ENCODE measurements around the gene UHRF2.
"Not testable (repeated sequence)": the region's sequence is repeated elsewhere in the genome, so short reads cannot be mapped to it uniquely, and the experiment has no call there.

The UHRF2 gene

DNA sequence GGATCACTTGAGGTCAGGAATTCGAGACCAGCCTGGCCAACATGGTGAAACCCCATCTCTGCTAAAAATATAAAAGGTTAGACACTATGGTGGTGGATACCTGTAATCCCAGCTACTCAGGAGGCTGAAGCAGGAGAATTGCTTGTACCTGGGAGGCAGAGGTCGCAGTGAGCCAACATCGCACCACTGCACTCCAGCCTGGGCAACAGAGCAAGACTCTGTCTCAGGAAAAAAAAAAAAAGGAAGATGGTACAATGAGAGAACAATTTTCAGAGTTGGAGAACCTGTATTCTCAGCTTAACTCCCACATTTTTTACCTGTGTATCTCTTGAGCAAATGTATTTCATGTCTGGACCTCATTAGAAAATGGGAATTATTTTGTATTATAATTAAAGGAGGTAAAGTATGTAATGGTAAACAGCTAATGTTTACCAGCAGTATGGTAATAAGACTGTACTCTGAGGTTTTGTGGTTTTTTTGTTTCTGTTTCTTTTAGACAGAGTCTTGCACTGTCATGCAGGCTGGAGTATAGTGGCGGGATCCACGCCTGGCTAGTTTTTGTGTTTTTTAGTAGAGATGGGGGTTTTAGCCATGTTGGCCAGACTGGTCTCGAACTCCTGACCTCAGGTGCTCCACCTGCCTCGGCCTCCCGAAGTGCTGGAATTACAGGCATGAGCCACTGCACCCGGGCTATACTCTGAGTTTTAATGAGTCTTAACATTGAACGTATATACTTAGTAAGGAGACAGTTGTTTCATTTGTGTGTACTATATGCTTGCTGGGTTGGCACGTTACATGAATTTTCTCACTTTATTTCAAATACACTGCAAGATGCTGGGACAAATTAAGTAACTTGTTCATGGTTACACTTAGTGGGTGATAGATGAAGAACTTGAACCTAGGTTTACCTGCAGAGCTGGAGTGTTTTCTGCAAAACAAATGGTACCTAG, 16.2 kb downstream of the UHRF2 start:
- DNase-seq: no peak

DNA sequence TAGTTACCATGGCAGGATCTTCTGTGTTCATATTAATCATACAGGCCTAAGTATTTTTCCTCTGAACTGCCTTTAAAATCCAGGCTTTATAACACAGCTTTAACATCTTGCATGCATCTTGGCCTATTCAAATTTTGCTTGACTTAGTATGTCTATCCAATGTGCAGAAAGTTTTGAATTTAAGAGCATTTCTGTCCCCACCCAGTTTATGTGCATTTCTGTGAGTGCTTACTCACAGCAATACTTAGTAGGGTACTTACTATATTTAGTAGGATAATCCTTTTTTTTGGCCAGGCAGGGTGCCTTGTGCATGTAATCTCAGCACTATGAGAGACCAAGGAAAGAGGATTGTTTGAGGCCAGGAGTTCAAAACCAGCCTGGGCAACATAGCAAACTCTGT, 18.0 kb downstream of the UHRF2 start:
- no peak for DNase-seq

DNA sequence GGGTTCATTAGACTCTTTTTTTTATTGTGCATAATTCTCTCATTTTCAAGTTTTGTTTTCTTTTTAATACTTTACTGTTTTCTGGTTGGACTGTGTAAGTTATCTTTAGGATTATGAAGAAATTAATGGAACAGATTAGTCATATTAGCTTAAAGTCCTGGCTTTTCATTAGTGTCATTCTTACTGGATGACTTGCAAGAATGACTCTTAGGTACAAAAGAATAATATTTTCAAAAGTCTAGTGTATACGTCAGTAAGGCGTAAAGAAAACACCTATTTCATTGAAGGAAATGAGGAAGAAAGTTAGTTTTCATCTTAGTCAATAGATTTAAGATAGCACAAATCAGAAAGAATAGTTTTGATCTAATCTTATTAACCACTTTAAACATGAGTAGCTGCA, 20.4 kb downstream of the UHRF2 start:
- DNase-seq: no peak

DNA sequence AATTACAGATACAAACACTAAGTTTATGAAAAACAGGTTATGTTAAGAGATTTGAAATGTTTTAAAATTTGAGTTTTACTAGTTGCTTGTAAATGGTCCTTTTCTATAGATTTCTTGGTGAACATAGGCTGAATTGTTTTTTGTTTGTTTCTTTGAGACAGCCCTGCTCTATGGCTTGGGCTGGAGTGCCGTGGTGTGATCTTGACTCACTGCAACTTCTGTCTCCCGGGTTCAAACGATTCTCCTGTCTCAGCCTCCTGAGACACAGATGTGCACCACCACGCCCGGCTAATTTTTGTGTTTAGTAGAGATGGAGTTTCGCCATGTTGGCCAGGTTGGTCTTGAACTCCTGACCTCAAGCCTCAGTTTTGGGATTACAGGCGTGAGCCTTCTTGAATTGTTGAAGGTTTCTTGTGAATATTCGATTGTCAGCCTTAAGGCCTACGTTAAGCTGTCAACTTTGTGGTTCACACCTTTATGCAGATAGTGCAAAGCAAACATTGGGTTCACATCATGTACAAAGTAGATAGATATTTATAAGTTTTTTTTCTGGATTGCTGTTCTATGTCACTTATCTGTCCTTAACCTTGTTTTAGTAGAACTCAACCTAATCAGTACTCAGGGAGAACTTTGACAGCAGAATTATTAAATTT, 26.2 kb downstream of the UHRF2 start:
- no peak for DNase-seq

DNA sequence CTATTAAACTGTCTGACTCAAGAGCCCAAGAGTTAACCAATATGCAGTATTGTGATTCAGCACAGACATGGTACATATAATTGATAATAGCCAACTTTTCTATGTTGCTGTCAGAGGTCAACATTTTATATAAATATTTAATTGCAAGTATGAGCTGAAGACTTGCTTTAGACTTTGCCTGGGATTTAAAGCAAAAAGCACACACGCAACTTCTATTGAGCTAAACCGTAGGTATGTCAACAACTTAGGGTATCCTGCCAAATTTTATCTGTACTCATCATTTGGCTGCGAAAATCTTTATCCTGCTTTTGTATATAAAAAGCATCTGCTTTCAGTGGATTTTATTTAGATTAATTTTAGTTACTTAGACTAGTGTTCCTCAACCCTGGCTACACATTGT, 27.4 kb downstream of the UHRF2 start:
- no peak for DNase-seq

DNA sequence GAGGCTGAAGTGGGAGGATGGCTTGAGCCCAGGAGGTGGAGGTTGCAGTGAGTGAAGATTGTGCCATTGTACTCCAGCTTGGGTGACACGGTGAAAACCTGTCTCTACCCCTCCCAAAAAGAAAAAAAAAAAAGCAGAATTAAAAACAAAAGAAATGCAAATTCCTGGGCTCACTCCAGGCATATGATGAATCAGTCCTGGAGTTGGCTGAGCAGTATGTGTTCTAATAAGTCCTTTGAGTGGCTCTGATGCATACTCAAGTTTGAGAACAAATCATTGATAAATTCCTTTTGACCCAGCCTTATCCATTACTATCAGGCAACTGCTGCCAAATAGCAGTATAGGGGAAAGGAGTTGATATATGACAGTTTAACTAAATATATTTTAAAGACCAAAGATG, 28.3 kb downstream of the UHRF2 start:
- no peak for DNase-seq

DNA sequence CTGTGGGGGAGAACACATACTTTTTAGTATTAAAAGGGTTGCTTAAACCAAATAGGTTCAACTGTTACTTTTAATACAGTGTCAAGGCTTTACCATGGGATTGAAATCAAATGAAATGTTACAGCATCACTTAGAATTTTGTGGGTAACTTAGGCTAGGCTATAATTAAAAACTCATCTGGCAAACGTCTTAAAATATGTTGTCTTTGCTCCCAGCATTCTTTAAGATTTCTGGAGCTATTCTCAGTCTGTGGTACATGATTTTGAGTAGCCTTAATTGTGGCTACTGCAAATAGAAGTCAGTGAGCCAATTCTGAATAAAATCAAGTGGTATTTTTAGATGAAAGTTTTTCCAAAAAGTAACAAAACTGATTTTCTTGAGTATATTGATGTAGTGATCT, 30.7 kb downstream of the UHRF2 start:
- no peak for DNase-seq

DNA sequence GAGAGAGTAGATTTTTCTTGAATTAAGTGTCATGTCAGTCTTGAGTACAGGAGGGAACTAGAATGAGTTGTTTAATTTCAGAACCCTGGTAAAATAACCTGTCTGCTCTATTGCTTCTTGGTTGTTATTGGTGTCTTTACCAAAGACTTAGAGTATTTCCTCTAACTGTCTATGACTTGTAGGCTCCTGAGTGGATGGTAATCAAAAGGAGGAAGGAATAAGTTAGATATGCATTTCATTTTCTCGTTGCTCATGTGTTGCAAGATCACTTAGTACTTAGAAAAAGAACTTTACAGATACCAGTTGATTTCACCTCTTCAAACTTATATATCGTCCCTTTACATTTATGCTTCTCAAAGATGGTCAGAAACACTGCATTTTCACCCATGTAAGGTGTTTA, 31.1 kb downstream of the UHRF2 start:
- no peak for DNase-seq

DNA sequence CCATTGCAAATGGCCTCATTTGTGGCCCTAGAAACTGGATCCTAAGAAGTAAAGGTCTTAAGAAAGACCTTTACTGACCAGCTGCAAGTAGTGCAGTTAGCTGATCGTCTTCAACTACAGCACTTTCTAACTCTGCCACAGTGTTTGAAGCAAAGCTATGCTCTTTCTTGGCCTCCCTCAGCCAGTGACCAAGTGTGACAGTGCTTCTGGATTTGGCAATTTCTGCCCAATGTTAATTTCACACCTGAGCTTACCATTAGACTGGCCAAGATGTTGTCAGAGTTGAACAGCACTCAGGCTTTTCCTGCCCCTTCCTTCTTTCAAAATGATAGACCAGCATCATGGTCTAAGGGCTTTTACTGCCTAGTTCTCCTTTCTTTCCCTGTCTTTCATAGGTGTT, 36.1 kb downstream of the UHRF2 start:
- DNase-seq: no peak

DNA sequence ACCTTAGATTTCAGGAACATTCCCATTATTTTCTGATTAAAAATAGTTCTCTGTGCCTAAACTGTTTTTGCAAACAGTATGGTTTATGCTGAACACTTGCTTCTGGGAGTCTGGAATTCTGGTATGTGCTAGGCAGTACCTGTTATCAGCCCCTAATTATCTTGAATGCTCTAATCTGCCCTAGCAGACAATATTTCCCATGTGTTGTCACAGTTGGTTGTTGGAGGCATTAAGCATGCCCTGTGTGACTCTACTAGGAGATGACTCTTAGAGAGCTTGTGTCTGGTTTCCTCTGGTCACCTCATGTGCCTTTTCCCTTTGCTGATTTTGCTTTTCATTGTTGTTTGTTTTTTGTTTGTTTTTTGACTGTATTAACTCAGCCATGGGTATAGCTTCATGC, 36.6 kb downstream of the UHRF2 start:
- no peak for DNase-seq

DNA sequence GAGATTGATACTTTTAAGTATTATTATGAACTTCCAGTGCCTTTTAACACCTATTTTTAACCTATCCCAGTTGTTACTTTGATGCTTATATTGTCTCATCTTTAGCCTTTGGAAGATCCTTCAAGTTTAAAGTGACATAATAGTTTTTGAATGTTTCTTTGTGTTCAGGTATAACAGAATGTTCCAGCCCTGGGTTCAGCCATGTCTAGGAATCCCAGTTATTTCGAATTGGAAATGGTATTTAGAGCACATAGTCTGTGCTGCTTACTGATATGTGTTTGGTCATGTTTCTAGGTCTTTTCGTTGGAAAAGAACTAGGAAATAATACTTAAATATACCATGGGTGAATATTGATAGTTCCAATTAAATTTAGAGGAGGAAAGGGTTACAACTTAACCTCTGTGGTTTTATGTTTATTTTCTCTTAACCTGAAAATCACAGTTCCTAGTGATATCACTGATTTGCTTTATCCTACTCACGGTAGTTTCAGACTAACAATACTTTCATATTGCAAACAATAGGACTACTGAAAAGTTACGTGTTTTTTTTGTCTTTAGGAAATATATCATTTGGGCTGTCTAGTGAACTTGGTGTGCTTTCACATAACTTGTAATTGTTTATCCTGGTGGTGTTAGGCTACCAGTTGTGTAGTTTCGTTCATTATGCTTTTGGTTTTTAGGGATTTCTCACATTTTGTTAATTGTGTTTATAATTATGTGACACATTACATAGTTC, 37.8 kb downstream of the UHRF2 start:
- no peak for DNase-seq

DNA sequence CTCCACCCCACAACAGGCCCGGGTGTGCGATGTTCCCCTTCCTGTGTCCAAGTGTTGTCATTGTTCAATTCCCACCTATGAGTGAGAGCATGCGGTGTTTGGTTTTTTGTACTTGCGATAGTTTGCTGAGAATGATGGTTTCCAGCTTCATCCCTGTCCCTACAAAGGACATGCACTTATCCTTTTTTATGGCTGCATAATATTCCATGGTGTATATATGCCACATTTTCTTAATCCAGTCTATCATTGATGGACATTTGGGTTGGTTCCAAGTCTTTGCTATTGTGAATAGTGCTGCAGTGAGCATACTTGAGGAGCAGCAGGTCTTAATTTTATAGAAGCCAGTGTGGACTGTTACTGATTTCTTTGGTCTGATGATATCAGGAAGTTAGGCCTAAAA, 42.3 kb downstream of the UHRF2 start:
- DNase-seq: not testable (repeated sequence)

DNA sequence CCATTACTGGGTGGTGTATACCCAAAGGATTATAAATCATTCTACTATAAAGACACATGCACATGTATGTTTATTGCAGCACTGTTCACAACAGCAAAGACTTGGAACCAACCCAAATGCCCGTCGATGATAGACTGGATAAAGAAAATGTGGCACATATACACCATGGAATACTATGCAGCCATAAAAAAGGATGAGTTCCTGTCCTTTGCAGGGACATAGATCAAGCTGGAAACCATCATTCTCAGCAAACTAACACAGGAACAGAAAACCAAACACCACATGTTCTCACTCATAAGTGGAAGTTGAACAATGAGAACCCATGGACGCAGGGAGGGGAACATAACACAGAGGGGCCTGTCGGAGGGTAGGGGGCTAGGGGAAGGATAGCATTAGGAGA, 45.7 kb downstream of the UHRF2 start:
- not testable (repeated sequence) for DNase-seq

DNA sequence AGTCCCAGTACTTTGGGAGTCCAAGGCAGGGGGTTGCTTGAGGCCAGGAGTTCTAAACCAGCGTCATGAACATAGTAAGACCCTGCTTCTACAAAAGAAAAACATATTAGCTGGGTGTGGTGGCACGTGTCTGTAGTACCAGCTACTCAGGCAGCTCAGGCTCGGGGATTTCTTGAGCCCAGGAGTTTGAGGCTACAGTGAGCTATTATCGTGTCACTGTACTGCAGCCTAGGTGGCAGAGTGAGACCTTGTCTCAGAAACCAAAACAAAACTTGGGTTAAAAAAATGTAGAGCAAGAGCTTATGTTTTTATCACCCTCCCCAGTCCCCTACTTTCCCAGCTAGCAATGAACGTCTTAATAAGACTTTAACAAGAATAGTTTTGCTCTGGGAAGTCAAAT, 46.7 kb downstream of the UHRF2 start:
- DNase-seq: no peak

DNA sequence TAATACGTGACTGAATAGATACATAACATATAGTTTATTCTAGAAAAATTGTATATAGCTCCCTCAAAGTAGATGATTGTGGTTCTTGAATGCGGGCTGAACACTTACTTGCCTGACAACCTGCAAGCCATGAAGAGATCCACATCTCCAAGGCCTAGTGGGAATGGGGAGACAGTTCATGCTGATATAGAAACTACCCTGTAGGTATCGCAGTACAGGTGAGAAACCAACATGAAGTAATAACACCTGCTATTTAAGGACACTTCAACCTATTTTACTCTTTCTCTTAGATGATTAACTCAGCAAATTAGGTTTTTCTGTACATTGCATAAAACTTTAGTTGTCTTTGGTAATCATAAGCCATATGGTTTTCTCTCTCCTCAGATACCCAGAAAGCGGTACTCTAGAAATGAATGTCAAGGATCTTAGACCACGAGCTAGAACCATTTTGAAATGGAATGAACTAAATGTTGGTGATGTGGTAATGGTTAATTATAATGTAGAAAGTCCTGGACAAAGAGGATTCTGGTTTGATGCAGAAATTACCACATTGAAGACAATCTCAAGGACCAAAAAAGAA, 47.3 kb downstream of the UHRF2 start:
- no peak for DNase-seq

DNA sequence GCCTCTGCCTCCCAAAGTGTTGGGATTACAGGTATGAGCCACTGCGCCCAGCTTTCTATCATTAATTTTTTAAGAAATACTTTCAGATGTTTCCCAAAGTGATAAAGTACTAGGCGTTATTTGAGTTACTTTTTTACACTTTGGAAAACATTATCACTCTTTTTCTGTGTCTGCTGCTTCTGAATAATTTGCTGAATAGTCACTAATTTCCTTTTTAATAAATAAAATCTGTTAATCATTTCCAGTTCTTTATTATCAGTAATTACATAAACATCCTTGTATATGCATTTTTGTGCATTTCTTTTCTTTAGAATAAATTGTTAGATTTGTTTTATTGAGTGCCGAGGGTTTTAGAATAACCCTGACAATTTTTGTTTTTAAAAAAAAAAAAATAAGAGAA, 48.6 kb downstream of the UHRF2 start:
- no peak for DNase-seq

DNA sequence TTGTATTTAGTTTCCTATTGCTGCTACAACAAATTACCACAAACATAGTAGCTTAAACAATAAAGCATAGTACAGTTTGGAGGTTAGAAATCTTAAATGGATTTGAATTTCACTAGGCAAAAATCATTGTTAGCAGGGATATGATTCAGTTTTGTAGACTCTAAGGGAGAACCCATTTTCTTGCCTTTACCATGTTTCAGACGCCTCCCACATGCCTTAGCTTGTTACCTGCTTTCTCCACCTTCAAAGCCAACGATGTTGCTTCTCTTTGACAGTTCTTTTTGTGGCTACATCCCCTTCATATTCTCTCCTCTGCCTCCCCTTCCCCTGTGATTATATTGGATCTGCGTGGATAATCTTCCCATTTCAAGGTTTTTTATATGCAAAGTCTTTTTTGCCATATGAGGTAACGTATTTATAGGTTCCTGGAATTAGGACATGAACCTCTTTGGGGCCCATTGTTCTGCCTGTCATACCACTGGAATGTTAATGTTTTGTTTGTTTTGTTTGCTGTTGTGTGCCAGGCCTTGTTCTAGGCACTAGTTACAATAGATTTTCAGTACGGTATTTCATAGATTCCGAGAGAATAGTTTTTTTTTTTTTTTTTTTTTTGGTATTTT, 54.1 kb downstream of the UHRF2 start:
- no peak for DNase-seq

DNA sequence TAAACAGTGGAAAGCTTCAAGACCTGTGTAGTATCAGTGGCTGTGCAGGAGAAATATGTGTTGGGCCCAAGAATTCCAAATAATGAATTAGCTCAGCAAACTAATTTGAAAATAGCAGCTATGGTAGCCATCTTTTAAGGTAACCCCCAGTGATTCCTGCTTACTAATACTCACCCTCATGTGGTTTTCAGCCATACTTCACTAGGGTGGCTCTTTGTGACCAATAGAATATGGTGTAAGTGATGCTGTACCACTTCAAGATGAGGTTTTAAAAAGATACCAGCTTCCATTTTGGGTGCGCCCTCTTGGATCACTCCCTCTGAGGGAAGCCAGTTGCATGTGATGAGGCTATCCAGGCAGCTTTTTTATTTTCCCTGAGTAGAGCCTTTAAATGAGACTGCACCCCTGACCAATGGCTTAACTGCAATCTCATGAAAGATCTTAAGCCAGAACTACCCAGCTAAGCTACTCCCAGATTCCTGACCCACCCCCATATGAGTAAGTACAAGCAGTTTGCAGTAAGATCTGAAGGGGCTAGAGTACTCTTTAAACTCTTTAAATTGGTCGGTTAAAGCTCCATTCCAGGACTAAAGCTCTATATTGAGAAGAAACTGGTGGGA, 58.3 kb downstream of the UHRF2 start:
- no peak for DNase-seq

DNA sequence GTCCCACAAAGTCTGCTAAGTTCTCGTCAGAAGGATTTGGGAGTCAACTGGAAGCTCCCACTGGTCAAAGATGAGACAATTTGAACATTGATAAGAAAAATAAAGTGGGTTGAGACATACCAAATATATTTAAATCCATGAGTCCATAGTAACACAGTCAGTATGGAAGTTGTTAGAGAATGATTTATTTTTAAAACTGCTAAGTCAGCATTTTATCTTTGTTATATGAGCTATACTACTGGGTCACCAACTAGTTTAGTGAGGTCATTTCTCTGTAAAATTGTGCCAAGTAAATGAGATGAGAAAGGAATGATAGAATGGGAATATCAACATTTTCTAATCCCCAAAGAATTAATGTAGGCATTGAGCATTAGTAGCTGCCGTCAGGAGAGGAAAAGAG, 60.2 kb downstream of the UHRF2 start:
- DNase-seq: no peak

DNA sequence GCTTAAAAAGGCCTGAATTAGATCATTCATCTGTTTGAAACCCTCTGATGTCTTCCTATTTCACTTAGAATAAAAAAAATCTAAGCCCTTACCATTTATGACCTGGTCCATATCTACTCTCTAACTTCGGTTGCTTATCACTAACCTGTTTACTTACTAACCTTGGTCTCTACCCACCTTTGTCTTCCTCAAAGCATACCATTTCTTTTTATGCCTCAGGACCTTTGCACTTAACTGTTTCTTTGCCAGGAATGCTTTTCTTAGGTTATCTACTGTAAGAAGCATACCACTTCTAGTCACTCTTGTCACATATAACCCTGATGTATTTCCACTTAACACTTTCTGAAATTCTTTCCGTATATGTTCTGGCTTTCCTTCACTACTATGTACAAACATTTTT, 67.0 kb downstream of the UHRF2 start:
- no peak for DNase-seq

DNA sequence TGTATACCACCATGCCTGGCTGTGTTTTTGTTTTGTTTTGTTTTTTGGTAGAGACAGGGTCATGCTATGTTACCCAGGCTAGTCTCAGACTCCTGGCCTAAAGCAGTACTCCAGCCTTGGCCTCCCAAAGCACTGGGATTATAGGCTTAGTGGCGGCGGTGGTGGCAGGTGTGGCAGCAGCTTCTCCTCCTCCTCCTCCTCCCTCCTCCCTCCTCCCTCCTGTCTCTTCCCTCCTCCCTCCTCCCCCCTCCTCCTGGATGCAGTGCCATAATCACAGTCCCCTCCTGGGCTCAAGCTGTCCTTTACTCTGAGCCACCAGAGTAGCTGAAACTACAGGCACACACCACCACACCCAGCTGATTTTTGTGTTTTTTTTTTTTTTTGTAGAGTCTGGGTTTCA, 71.2 kb downstream of the UHRF2 start:
- DNase-seq: no peak

DNA sequence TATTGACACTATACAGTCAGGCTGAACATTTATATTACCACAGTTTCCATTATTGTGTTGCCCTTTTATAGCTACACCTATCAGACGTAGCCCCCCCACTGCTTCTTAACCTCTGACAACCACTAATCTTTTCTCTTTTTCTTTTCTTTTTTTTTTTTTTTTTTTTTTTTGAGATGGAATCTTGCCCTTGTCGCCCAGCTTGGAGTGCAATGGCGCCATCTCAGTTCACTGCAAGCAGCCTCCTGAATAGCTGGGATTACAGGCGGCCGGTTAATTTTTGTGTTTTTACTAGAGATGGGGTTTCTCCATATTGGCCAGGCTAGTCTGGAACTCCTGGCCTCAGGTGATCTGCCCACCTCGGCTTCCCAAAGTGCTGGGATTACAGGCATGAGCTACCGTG, 75.4 kb downstream of the UHRF2 start:
- DNase-seq: no peak

DNA sequence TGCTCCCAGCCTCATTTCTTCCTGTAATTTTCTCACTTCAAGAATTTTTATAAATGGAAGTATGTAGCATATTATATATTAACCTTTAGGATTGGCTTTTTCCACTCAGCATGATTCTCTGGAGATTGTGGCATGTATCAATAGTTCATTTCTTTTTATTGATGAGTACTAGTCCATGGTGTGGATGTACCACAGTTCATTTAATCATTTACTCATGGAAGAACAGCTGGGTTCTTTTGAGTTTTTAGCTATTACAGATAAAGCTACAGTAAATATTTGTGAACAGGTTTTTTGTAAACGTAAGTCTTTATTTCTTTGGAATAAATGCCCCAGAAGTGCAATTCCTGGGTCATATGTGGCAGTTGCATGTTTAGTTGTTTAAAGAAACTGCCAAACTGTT, 76.1 kb downstream of the UHRF2 start:
- no peak for DNase-seq
